ENCODE measurements around the gene SMAD5. TPM values are rescaled to one million over a fixed set of nuclear protein-coding genes. Genes with fewer than 3 reads are reported as not detected.
A peak's percentile ranks its signal among the peaks of the same experiment; 100 is the strongest.

The SMAD5 gene
- total RNA-seq, 3 donors from 2014 or later = 45.6 to 63.7 (median 52.4) TPM

- no peak overlapping the region for H3K4me3 ChIP-seq
- H3K36me3 ChIP-seq = no peaks in the 10 kb centered on the region
- DNase-seq (ENCODE audit: low spot score in 2 of 2) = no peak
- peaks cover 0 to 20% of the 10 kb centered on the region in 2 donors for H3K27me3 ChIP-seq
- TF ChIP-seq POLR2A (IDR thresholded peaks at IDR 0.05) = no peak
- no peak for TF ChIP-seq POLR2AphosphoS5 (IDR thresholded peaks at IDR 0.05)
- TF ChIP-seq, protein P1, sequence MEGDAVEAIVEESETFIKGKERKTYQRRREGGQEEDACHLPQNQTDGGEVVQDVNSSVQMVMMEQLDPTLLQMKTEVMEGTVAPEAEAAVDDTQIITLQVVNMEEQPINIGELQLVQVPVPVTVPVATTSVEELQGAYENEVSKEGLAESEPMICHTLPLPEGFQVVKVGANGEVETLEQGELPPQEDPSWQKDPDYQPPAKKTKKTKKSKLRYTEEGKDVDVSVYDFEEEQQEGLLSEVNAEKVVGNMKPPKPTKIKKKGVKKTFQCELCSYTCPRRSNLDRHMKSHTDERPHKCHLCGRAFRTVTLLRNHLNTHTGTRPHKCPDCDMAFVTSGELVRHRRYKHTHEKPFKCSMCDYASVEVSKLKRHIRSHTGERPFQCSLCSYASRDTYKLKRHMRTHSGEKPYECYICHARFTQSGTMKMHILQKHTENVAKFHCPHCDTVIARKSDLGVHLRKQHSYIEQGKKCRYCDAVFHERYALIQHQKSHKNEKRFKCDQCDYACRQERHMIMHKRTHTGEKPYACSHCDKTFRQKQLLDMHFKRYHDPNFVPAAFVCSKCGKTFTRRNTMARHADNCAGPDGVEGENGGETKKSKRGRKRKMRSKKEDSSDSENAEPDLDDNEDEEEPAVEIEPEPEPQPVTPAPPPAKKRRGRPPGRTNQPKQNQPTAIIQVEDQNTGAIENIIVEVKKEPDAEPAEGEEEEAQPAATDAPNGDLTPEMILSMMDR (IDR thresholded peaks at IDR 0.05) = no peak
- no peaks in the 10 kb centered on the region for H3K9me3 ChIP-seq
- intact Hi-C loops (cut with DNase I; ENCODE audit: low total_unique reads) = no loop called here
- H3K27ac ChIP-seq = no peak overlapping the region
- H3K4me1 ChIP-seq = no peaks in the 10 kb centered on the region
These were observed 77.6 kb downstream of the SMAD5 start for GRCh38 chr5:136210259-136210658.

DNA sequence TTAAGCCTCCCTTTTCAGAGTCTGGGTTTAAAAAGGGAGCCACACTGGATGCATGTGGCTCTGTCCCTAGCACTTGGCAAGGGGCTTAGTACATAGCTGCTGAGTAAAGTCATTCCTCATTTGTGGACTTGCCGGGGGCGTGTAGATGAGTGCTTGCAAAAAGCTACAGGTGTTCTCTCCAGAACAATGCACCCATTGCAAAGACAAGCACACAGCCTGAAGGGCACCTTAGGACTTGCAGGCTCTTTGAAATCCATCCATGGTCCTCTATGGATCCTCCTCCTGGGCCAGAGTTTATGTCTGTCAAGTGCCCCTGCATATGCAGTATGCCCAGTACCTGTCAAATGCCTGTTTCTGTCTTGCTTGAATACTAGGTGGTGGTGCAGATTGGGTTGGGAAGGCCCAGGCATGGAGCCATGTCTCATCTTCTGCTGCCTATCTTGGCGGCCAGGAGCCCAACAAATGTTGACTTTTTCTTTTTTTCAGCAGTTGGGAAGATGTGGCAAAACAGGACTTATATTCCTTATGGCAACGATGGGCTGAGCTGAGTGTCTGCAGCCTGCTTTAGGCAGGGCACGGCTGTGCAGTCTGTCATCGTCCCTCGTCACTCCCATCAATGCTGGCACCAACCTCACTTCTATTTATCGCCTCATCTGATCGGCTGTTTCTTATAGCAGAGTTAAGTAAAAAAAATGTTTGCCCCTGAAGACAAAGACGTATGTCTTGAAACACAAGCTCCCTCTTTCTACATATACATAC is 78.8 kb downstream of the SMAD5 start:
- no peak overlapping the region for H3K27ac ChIP-seq
- no peaks in the 10 kb centered on the region for H3K9me3 ChIP-seq
- TF ChIP-seq, protein P1 (IDR thresholded peaks at IDR 0.05) = no peak
- TF ChIP-seq POLR2AphosphoS5 (IDR thresholded peaks at IDR 0.05) (no peak), POLR2A (IDR thresholded peaks at IDR 0.05) (no peak)
- no peaks in the 10 kb centered on the region for H3K36me3 ChIP-seq
- no peak for DNase-seq (ENCODE audit: low spot score in 2 of 2)
- H3K4me1 ChIP-seq = no peaks in the 10 kb centered on the region
- H3K27me3 ChIP-seq = peaks cover 0 to 20% of the 10 kb centered on the region in 2 donors
- H3K4me3 ChIP-seq = no peak overlapping the region
- intact Hi-C loops (cut with DNase I; ENCODE audit: low total_unique reads) = no loop called here

DNA sequence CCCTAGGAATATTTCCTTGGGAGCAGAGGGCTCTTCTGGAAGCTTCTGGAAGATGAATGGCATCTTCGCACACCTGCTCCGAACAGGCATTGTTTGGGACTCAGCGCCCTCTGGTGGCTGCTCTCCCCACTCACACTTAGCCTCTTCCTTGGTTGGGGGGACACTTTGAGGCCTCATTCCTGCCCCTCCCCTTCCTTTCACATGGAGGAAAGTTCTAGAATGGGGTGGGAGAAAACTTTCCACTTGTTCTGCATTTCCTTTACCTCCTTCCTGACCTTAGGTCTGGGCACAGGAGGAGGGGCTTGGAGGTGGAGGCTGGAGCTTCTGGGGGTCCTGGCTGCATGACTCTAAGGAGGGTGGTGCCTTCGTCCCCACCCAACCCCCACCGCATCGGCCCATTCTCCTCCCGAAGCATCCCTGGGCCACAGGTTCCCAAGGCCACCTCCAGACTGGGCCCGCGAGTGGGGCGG is 79.6 kb downstream of the SMAD5 start:
- H3K4me3 ChIP-seq = no peak overlapping the region
- peaks cover 0 to 20% of the 10 kb centered on the region in 2 donors for H3K27me3 ChIP-seq
- no peaks in the 10 kb centered on the region for H3K9me3 ChIP-seq
- intact Hi-C loops (cut with DNase I; ENCODE audit: low total_unique reads) = no loop called here
- no peak for DNase-seq (ENCODE audit: low spot score in 2 of 2)
- no peak overlapping the region for H3K27ac ChIP-seq
- TF ChIP-seq, protein P1 (IDR thresholded peaks at IDR 0.05) = peak; percentile 65 to 81 (median 81)
- TF ChIP-seq POLR2A (IDR thresholded peaks at IDR 0.05) (no peak), POLR2AphosphoS5 (IDR thresholded peaks at IDR 0.05) (no peak)
- no peaks in the 10 kb centered on the region for H3K4me1 ChIP-seq
- no peaks in the 10 kb centered on the region for H3K36me3 ChIP-seq

DNA sequence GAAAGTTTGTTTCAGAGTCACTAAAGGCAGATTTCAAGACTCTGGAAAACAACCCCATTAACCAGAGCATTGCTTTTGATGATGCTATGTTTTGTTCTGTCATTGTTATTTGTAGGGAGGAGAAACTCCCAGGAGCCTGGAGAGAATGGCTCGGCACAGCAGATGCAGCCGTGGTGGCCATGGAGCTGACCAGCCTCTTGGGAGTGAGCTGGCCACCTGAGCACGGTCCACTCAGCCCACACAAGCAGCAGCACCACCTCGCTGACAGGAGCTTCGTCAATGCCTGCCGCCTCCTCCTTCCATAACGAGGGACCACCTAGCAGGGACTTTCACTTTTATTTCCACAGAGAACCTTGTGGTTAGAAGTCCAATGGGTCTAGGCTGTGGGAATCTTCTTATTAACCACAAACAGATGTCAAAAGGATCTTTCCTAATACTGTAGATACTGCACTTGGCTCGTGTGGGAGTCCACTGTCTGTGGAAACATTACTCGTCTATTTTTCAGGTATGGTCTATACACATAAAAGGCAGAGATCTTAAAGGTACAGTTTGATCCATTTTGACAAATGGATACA is 81.4 kb downstream of the SMAD5 start:
- H3K4me1 ChIP-seq = no peaks in the 10 kb centered on the region
- H3K4me3 ChIP-seq = peak overlapping the region in 2 of 3 donors; percentile 4 to 35
- no peak overlapping the region for H3K27ac ChIP-seq
- intact Hi-C loops (cut with DNase I; ENCODE audit: low total_unique reads) = no loop called here
- no peak for DNase-seq (ENCODE audit: low spot score in 2 of 2)
- H3K9me3 ChIP-seq = no peaks in the 10 kb centered on the region
- H3K27me3 ChIP-seq = peaks cover 0 to 20% of the 10 kb centered on the region in 2 donors
- no peaks in the 10 kb centered on the region for H3K36me3 ChIP-seq
- TF ChIP-seq POLR2AphosphoS5 (IDR thresholded peaks at IDR 0.05) = no peak
- TF ChIP-seq POLR2A (IDR thresholded peaks at IDR 0.05) = no peak
- TF ChIP-seq, protein P1 (IDR thresholded peaks at IDR 0.05) = no peak

GRCh38 chr5:136215812-136216211 is 83.2 kb downstream of the SMAD5 start:
- TF ChIP-seq POLR2A (IDR thresholded peaks at IDR 0.05) = no peak
- TF ChIP-seq, protein P1 (IDR thresholded peaks at IDR 0.05) = no peak
- TF ChIP-seq POLR2AphosphoS5 (IDR thresholded peaks at IDR 0.05) = no peak
- Histone ChIP-seq H3K9me3 (peaks cover 0 to 10% of the 10 kb centered on the region in 2 donors), H3K4me3 (no peak overlapping the region), H3K27ac (no peak overlapping the region), H3K27me3 (peaks cover 0 to 14% of the 10 kb centered on the region in 2 donors), H3K4me1 (no peaks in the 10 kb centered on the region), H3K36me3 (no peaks in the 10 kb centered on the region)
- DNase-seq (ENCODE audit: low spot score in 2 of 2) = no peak
- intact Hi-C loops (cut with DNase I; ENCODE audit: low total_unique reads) = no loop called here
